ENCODE data around the gene TMEM222. TPM values are rescaled to one million over a fixed set of nuclear protein-coding genes. Genes with fewer than 3 reads are reported as not detected.

TMEM222 gene
- polyA plus RNA-seq, 1 donor from 2014 or later, result 80.6 TPM

- no peaks in the 10 kb centered on the region for H3K9me2 ChIP-seq (ENCODE audit: insufficient read depth, low read length)
- no peak overlapping the region for H3K4me2 ChIP-seq (ENCODE audit: low read length)
- no peaks in the 10 kb centered on the region for H3F3A ChIP-seq (ENCODE audit: insufficient read depth, low read length, poor library complexity, severe bottlenecking)
- TF ChIP-seq REST (IDR thresholded peaks at IDR 0.05; ENCODE audit: borderline replicate concordance), result no peak
- TF ChIP-seq MXI1 (conservative IDR thresholded peaks at IDR 0.05; ENCODE audit: poor library complexity, severe bottlenecking), result no peak
- TF ChIP-seq SMC3 (conservative IDR thresholded peaks at IDR 0.05; ENCODE audit: poor library complexity), result no peak
- no peak for TF ChIP-seq POLR2AphosphoS5 (IDR thresholded peaks at IDR 0.05)
- TF ChIP-seq EP300 (conservative IDR thresholded peaks at IDR 0.05; ENCODE audit: poor library complexity, severe bottlenecking), result no peak
- no peak for TF ChIP-seq TAF1 (IDR thresholded peaks at IDR 0.05; ENCODE audit: low read depth)
- no peaks in the 10 kb centered on the region for H3K9me3 ChIP-seq (ENCODE audit: low read length)
- no peaks in the 10 kb centered on the region for H3K27me3 ChIP-seq (ENCODE audit: insufficient read depth, low read depth, low read length)
- H3K27ac ChIP-seq (ENCODE audit: low read length), result no peak overlapping the region
- H3K79me2 ChIP-seq (replicated peaks; ENCODE audit: insufficient read depth, low read length), result no peaks in the 10 kb centered on the region
- no peaks in the 10 kb centered on the region for H4K20me1 ChIP-seq (ENCODE audit: insufficient read depth)
- no peak overlapping the region for H3K4me3 ChIP-seq (ENCODE audit: low read length)
- no peak overlapping the region for H2AFZ ChIP-seq (ENCODE audit: low read depth, low read length)
- H3K36me3 ChIP-seq (ENCODE audit: insufficient read depth, low read length), result no peaks in the 10 kb centered on the region
- no peak overlapping the region for H3K9ac ChIP-seq (ENCODE audit: low read length)
These were observed 13.8 kb downstream of the TMEM222 start for GRCh38 chr1:27335506-27336422.

- H3K4me2 ChIP-seq (ENCODE audit: low read length), result no peak overlapping the region
- no peak for TF ChIP-seq TAF1 (IDR thresholded peaks at IDR 0.05; ENCODE audit: low read depth)
- TF ChIP-seq EP300 (conservative IDR thresholded peaks at IDR 0.05; ENCODE audit: poor library complexity, severe bottlenecking), result no peak
- TF ChIP-seq MXI1 (conservative IDR thresholded peaks at IDR 0.05; ENCODE audit: poor library complexity, severe bottlenecking), result no peak
- TF ChIP-seq REST (IDR thresholded peaks at IDR 0.05; ENCODE audit: borderline replicate concordance), result no peak
- TF ChIP-seq SMC3 (conservative IDR thresholded peaks at IDR 0.05; ENCODE audit: poor library complexity), result no peak
- TF ChIP-seq POLR2AphosphoS5 (IDR thresholded peaks at IDR 0.05), result no peak
- no peak for TF ChIP-seq RAD21 (conservative IDR thresholded peaks at IDR 0.05)
- TF ChIP-seq EZH2 (IDR thresholded peaks at IDR 0.05; ENCODE audit: borderline replicate concordance, insufficient read depth, low read length, poor library complexity, severe bottlenecking), result no peak
- no peak for TF ChIP-seq CTCF (IDR thresholded peaks at IDR 0.05; ENCODE audit: poor library complexity, severe bottlenecking)
- no peaks in the 10 kb centered on the region for H3K36me3 ChIP-seq (ENCODE audit: insufficient read depth, low read length)
- no peaks in the 10 kb centered on the region for H3F3A ChIP-seq (ENCODE audit: insufficient read depth, low read length, poor library complexity, severe bottlenecking)
- no peak overlapping the region for H2AFZ ChIP-seq (ENCODE audit: low read depth, low read length)
- no peaks in the 10 kb centered on the region for H3K79me2 ChIP-seq (replicated peaks; ENCODE audit: insufficient read depth, low read length)
- H3K9ac ChIP-seq (ENCODE audit: low read length), result no peak overlapping the region
- no peaks in the 10 kb centered on the region for H3K9me2 ChIP-seq (ENCODE audit: insufficient read depth, low read length)
- H4K20me1 ChIP-seq (ENCODE audit: insufficient read depth), result no peaks in the 10 kb centered on the region
- no peak overlapping the region for H3K4me3 ChIP-seq (ENCODE audit: low read length)
- no peaks in the 10 kb centered on the region for H3K9me3 ChIP-seq (ENCODE audit: low read length)
- no peak overlapping the region for H3K27ac ChIP-seq (ENCODE audit: low read length)
- H3K27me3 ChIP-seq (ENCODE audit: insufficient read depth, low read depth, low read length), result no peaks in the 10 kb centered on the region
These were observed 14.8 kb downstream of the TMEM222 start for GRCh38 chr1:27336756-27337155.
